Parathyroid adenoma (tissue), 2 donors: Measurements from ENCODE around the gene GRM7.

Source experiments
- H2AFZ ChIP-seq: fragments of 300-600 bp; sonication (generic); one replicate; pipeline ENCODE4 v1.7.0; 2017; ENCODE audit warnings: antibody characterized with exemption, mild to moderate bottlenecking
- H3K27ac ChIP-seq: fragments of 300-600 bp; sonication (generic); one replicate; pipeline ENCODE4 v1.7.0; 2017
- H3K27me3 ChIP-seq: fragments of 300-600 bp; sonication (generic); one replicate; pipeline ENCODE4 v1.7.0; 2017; ENCODE audit warnings: low read length; ENCODE audit not compliant: control insufficient read depth, insufficient read depth
- H3K36me3 ChIP-seq: fragments of 300-600 bp; sonication (generic); one replicate; pipeline ENCODE4 v1.7.0; 2017; ENCODE audit warnings: low read length; ENCODE audit not compliant: control insufficient read depth, insufficient read depth
- H3K4me1 ChIP-seq: fragments of 300-600 bp; sonication (generic); one replicate; pipeline ENCODE4 v1.7.0; 2017; ENCODE audit warnings: control low read depth
- H3K4me2 ChIP-seq: fragments of 300-600 bp; sonication (generic); one replicate; pipeline ENCODE4 v1.7.0; 2017; ENCODE audit warnings: low read length
- H3K4me3 ChIP-seq: fragments of 300-600 bp; sonication (generic); one replicate; pipeline ENCODE4 v1.7.0; 2017; ENCODE audit warnings: low read depth, low read length
- H3K79me2 ChIP-seq: fragments of 300-600 bp; sonication (generic); one replicate; pipeline ENCODE4 v1.7.0; 2017; ENCODE audit warnings: control low read depth
- H3K9ac ChIP-seq: fragments of 300-600 bp; sonication (generic); one replicate; pipeline ENCODE4 v1.7.0; 2017; ENCODE audit warnings: mild to moderate bottlenecking
- H3K9me3 ChIP-seq: fragments of 300-600 bp; sonication (generic); one replicate; pipeline ENCODE4 v1.7.0; 2017; ENCODE audit warnings: low read length; ENCODE audit not compliant: control insufficient read depth
- CTCF ChIP-seq: fragments of 300-600 bp; sonication (generic); IDR thresholded peaks from one replicate; pipeline ENCODE4 v1.7.0; 2017; ENCODE audit warnings: antibody characterized with exemption, mild to moderate bottlenecking
- donor health status: primary hyperparathyroidism.

GRM7 gene

GRCh38 chr3:7667774-7668173 lies 806.9 kb downstream of the GRM7 start:
- TF ChIP-seq CTCF: no peak
- no peak overlapping the region for H3K9ac ChIP-seq
- no peaks in the 10 kb centered on the region for H3K9me3 ChIP-seq
- H3K4me2 ChIP-seq: no peak overlapping the region
- no peak overlapping the region for H3K4me3 ChIP-seq
- no peaks in the 10 kb centered on the region for H3K4me1 ChIP-seq
- H3K27me3 ChIP-seq: no peaks in the 10 kb centered on the region
- no peaks in the 10 kb centered on the region for H3K36me3 ChIP-seq
- H3K27ac ChIP-seq: no peak overlapping the region
- H2AFZ ChIP-seq: no peak overlapping the region
- H3K79me2 ChIP-seq: no peaks in the 10 kb centered on the region

- Histone ChIP-seq H3K4me3 (no peak overlapping the region), H3K36me3 (no peaks in the 10 kb centered on the region), H3K9me3 (no peaks in the 10 kb centered on the region), H3K27me3 (no peaks in the 10 kb centered on the region), H3K4me1 (no peaks in the 10 kb centered on the region), H3K27ac (no peak overlapping the region), H3K9ac (no peak overlapping the region), H3K79me2 (no peaks in the 10 kb centered on the region), H3K4me2 (no peak overlapping the region), H2AFZ (no peak overlapping the region)
- TF ChIP-seq CTCF: no peak
Observed at GRCh38 chr3:7669641-7670040, 808.7 kb downstream of the GRM7 start.

GRCh38 chr3:7678521-7678920 lies 817.6 kb downstream of the GRM7 start:
- Histone ChIP-seq H3K4me3 (no peak overlapping the region), H3K79me2 (no peaks in the 10 kb centered on the region), H3K4me1 (no peaks in the 10 kb centered on the region), H2AFZ (no peak overlapping the region), H3K27me3 (no peaks in the 10 kb centered on the region), H3K9me3 (no peaks in the 10 kb centered on the region), H3K4me2 (no peak overlapping the region), H3K9ac (no peak overlapping the region), H3K36me3 (no peaks in the 10 kb centered on the region), H3K27ac (no peak overlapping the region)
- no peak for TF ChIP-seq CTCF

GRCh38 chr3:7682822-7683229 lies 821.9 kb downstream of the GRM7 start:
- Histone ChIP-seq H2AFZ (no peak overlapping the region), H3K36me3 (no peaks in the 10 kb centered on the region), H3K4me2 (no peak overlapping the region), H3K9ac (no peak overlapping the region), H3K9me3 (no peaks in the 10 kb centered on the region), H3K4me1 (no peaks in the 10 kb centered on the region), H3K4me3 (no peak overlapping the region), H3K27me3 (no peaks in the 10 kb centered on the region), H3K79me2 (no peaks in the 10 kb centered on the region), H3K27ac (no peak overlapping the region)
- TF ChIP-seq CTCF: no peak

- no peak overlapping the region for H3K9ac ChIP-seq
- no peaks in the 10 kb centered on the region for H3K27me3 ChIP-seq
- H3K4me1 ChIP-seq: no peaks in the 10 kb centered on the region
- no peaks in the 10 kb centered on the region for H3K79me2 ChIP-seq
- H3K27ac ChIP-seq: no peak overlapping the region
- H3K4me2 ChIP-seq: no peak overlapping the region
- H2AFZ ChIP-seq: no peak overlapping the region
- no peak overlapping the region for H3K4me3 ChIP-seq
- TF ChIP-seq CTCF: no peak
- no peaks in the 10 kb centered on the region for H3K9me3 ChIP-seq
- H3K36me3 ChIP-seq: no peaks in the 10 kb centered on the region
Observed at GRCh38 chr3:7683426-7683825, 822.5 kb downstream of the GRM7 start.
